ENCODE data around the gene NPTN. TPM values are rescaled to one million over a fixed set of nuclear protein-coding genes. Genes with fewer than 3 reads are reported as not detected.

NPTN gene
- total RNA-seq, 1 donor from 2014 or later: 100 TPM

GRCh38 chr15:73527598-73527997 is 105.6 kb downstream of the NPTN start:
- DNase-seq (ENCODE audit: low read depth): no peak
- H3K4me3 ChIP-seq (ENCODE audit: low read depth, low read length): no peak overlapping the region
- no peak for TF ChIP-seq CTCF (conservative IDR thresholded peaks at IDR 0.05; ENCODE audit: low read depth, low read length)

- TF ChIP-seq CTCF (conservative IDR thresholded peaks at IDR 0.05; ENCODE audit: low read depth, low read length): no peak
- H3K4me3 ChIP-seq (ENCODE audit: low read depth, low read length): no peak overlapping the region
- DNase-seq (ENCODE audit: low read depth): no peak
These were observed 108.3 kb downstream of the NPTN start for GRCh38 chr15:73524919-73525318.

- TF ChIP-seq CTCF (conservative IDR thresholded peaks at IDR 0.05; ENCODE audit: low read depth, low read length): no peak
These were observed 111.2 kb downstream of the NPTN start for GRCh38 chr15:73522011-73522410.

GRCh38 chr15:73518876-73519733 is 114.1 kb downstream of the NPTN start:
- no peak overlapping the region for H3K4me3 ChIP-seq (ENCODE audit: low read depth, low read length)
- TF ChIP-seq CTCF (conservative IDR thresholded peaks at IDR 0.05; ENCODE audit: low read depth, low read length): no peak
- no peak for DNase-seq (ENCODE audit: low read depth)

More at GRCh38 chr15:73522011-73522410, 111.2 kb downstream of the NPTN start:
- no peak overlapping the region for H3K4me3 ChIP-seq (ENCODE audit: low read depth, low read length)
- DNase-seq (ENCODE audit: low read depth): no peak

GRCh38 chr15:73518180-73518862 is 114.9 kb downstream of the NPTN start:
- DNase-seq (ENCODE audit: low read depth): no peak
- H3K4me3 ChIP-seq (ENCODE audit: low read depth, low read length): no peak overlapping the region
- no peak for TF ChIP-seq CTCF (conservative IDR thresholded peaks at IDR 0.05; ENCODE audit: low read depth, low read length)

GRCh38 chr15:73517566-73517965 is 115.6 kb downstream of the NPTN start:
- H3K4me3 ChIP-seq (ENCODE audit: low read depth, low read length): no peak overlapping the region
- TF ChIP-seq CTCF (conservative IDR thresholded peaks at IDR 0.05; ENCODE audit: low read depth, low read length): no peak
- DNase-seq (ENCODE audit: low read depth): no peak
